Femur (tissue), 1 donor: Measurements from ENCODE around the gene E2F2.
"Not testable (repeated sequence)": the region's sequence is repeated elsewhere in the genome, so short reads cannot be mapped to it uniquely, and the experiment has no call there.

Experiments used
- DNase-seq: peaks from one replicate; pipeline ENCODE4 v3.0.0-alpha.2; 2017

Gene E2F2

DNA sequence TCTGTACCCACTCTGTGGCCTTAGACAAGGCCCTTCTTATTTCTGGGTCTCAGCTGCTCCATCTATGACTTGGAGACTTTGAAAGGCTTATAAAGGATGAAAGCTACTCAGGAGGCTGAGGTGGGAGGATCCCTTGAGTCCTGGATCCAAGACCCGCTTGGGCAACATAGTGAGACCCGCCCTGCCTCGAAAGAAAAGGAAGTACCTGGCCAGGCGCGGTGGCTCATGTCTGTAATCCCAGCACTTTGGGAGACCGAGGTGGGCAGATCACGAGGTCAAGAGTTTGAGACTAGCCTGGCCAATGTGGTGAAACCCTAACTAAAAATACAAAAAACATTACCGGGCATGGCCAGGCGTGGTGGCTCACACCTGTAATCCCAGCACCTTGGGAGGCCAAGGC lies 14.8 kb upstream of the E2F2 start:
- DNase-seq, result no peak

DNA sequence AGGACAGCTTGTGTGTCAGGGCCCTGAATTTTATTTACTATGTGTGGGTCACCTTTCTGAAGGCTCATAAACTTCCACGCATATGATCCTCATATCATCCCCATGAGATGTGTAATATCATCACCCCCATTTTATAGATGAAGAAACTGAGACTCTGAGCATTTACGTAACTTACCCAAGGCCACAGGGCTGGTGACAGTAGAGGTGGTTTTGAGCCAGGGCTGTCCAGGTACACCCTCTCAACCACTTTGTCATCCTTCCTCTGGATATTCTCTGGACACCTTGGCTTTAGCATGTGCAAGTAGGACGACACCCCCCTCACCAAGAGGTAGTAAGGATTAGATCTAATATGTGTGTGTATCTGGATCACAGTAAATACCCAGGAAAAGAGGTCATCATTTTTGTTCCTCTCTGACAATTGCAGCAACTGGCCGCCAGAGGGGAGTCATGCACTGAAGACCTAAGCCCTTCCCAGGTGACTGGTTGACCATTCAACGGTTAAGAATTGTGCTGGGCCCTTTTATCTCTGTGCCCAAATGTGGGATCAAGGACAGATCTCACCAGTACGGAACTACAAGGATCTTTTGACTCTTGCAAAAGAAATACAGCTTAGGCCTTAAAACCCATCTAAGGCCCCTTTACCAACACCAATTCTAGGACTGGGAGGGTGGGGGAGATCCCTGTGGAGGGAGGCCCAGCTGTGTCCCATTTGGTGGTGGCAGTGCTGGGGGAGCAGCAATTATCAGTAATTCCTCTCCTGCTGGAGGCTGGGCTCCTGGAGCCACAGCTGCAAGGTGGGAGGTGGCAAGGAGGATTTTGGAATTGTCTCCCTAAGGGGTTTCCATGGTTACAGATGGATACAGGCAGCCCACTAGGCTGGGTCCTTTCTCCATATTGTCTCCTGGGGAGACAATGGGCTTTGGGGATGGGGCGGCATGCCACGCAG lies 13.7 kb upstream of the E2F2 start:
- peak; percentile 86 for DNase-seq

DNA sequence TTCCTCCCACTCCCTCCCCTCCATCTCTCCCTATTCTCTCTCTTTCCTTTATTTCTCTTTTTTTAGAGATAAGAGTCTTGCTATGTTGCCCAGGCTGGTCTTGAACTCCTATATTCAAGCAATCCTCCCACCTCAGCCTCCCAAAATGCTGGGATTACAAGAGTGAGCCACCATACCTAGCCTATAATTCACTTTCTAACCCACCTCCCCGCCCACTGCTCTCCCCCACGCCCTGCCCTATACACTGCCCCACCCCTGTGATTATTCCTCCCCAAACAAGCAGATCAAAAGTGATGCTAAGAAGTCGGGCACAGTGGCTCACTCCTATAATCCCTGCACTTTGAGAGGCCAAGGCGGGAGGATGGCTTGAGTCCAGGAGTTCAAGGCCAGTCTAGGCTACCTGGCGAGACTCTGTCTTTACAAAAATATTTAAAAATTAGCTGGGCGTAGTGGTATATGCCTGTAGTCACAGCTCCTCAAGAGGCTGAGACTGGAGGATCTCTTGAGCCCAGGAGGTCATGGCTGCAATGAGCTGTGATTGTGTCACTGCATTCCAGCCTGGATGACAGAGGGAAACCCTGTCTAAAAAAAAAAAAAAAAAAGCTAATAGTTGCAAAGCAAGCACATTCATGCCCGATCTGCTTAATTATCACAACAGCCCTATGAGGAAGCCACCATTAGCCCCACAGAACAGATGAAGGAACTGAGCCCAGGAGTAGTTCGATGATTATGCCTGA lies 12.8 kb upstream of the E2F2 start:
- no peak for DNase-seq

DNA sequence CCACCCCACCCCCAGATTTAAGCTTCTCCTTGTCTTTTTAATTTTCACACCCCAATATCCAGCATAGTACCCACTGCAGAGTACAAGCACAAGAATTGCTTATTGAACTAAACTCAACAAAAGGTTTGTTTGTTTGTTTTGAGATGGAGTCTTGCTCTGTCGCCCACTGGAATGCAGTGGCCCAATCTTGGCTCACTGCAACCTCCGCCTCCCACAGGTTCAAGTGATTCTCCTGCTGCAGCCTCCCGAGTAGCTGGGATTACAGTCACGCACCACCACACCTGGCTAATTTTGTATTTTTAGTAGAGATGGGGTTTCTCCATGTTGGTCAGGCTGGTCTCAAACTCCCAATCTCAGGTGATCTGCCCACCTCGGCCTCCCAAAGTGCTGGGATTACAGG lies 11.9 kb upstream of the E2F2 start:
- not testable (repeated sequence) for DNase-seq

DNA sequence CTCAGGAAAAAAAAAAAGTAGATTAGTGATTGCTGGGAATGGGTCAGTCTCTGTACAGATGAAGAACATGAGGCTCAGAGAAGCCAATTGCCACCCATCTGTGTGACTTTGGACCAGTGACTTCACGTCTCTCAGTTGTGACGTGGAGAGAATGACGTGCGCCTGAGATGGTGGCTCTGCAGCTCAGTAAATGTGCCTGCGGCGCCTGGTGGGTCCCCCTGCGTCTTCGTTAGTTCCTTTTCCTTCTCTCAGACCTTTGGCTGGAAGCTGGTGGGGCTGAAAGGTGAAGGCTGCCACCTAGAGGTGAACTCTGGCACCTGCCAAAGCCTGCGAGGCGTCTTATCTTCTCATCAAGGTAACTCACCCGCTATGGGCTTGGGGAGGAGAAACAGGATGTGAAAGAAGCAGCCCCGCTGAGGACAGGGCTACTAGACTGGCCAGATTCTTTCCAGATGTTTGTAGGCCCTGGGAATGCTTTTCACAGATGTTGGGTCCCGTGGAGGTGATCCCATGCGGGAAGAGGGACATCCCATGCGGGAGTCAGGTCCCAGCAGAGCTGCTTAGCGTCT lies 8.7 kb upstream of the E2F2 start:
- peak; percentile 92 for DNase-seq

DNA sequence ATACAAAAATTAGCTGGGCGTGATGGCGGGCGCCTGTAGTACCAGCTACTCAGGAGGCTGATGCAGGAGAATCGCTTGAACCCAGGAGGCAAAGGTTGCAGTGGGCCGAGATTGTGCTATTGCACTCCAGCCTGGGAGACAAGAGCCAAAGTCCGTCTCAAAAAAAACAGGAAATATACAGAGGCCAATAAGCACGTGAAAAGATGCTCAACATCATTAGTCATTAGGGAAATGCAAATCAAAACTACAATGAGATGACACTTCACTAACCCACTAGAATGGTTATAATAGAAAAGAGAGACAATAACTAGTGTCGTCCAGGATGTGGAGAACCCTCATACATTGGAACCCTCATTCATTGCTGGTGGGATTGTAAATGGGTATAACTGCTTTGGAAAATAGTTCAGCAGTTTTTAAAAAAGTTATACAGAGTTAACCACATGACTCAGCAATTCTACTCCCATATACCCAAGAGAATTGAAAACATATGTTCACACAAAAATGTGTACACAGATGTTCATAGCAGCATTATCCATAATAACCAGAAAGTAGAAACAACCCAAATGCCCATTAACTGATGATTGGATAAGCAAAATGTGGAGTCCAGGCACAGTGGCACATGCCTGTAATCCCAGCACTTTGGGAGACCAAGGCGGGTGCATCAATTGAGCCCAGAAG lies 6.4 kb upstream of the E2F2 start:
- DNase-seq, result no peak

DNA sequence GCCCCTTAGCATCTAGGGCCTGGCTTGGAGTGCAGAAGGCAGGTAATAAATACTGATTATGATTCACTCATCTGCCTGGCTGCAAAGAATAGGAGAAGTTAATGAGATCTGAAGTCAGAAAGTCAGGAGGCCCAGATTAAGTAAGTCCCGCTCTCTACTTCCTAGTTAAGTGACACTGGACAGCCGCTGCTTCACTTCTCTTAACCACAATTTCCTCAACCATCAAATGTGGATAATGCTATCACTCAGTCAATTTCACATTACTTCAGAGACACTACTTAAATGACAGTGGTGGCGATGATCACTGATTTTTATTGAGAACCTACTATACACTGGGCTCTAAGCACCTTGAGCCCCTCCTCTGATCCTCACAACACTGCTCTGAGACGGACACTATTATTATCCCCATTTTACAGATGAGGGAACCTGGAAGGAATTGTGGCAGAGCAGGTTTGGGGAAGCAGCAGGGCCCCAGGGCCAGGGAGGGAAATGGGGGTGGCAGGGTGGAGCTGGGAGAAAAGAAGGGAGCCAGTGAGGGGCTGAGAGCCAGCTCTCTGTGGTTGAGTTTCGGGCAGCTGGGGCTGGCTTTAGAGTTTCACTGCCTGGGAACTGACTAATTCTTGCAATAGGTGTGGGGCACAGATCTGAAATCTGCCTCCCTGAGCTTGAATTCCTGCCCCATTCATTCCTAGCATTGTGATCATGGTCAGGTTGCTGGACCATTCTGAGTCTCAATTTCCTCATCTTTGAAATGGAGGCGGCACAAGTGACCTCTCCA lies 2.4 kb upstream of the E2F2 start:
- DNase-seq, result no peak

DNA sequence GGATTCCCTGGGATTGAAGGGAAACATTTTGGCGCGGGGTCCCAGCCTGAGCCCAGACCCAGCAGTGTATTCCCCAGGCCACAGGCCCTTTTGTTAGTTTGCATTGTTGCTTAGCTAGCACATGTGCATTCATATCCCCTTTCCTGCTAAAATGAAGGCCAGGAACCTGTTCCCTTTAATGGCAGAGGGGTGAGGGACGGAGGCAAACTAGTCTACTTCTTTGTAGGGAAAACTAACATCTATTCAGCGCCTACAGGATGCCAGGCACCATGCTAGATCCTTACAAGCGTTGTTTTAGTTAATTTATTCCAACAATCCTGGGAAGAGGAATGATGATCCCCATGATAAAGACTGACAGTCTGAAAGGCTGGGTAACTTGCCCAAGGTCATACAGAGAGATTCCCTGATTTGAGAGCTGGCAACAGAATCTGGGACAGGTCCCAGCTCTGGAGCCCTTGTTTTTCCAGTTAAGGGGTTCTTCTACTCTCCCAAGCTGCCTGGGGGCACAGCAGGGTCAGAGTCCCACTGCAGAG lies 595 bp upstream of the E2F2 start:
- DNase-seq, result no peak

DNA sequence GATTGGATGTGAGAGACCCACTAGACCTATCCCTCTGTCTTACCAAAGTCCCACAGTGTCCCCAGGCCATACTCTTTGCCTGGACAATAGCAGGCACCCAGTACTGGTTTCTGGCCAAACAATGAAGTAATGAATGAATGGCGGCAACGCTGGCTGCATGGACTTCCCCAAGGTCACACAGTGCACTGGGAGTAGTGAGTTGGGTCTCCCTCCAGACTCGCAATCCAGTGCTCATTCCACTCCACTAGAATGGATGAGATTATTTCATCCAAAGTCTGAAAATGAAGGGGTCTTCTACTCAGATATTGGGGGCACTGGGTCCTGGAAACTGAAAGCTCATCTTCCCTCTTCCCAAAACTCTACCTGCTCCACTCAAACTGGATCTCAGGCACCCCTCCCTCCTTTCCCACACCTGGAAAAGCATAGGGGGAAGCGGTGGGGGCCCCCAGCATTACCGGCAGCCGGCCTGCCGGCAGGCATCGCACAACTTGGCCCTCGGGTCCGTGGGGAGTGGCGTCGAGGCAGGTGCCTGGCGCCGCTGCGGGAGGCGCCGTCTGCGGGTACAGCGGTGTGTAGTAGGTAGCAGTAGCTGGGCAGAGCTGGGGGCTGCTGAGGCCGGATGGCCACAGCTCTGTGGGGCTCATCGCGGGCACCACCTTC lies 816 bp downstream of the E2F2 start:
- no peak for DNase-seq

DNA sequence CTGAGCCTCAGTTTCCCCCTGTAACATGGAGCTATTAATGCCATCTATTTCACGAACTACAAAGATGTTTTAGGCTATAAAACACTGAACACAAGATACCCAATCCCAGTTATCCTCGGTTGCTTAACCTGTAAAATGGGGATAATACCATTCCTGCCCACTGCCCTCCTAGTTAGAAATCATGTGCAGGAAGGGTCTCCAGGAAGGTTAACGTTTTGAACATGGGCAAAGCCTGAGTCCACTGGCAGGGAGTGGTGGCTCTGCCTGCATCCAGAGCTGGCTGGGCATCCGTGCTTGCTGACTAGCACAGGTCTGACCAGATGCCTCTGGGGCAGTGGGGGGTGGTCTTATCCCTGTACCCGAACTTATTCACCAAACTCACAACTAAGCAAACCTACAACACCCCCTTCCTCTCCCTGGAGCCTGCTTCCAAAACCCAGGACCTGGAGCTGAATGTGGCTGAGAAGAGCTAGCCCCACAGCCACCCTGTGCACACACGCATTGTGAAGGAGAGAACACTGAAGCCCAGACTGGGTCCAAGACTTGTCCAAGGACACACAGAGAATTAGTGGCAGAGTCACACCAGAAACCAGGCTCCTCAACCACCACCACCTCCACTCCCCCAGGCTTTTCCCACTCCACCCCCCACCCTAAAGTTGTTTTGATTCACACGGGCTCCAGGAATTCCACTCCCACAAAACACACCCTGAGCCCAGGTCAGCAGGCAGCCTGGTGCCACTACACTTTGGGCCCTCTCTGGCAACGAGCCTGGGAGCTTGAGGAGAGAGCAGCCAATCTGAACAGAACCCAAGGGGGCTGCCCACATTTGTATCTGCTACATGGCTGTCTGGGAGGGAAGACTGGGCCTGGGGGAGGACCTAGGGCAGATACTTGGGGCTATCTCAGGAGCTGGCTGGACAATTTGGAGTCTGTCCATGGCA lies 1.6 kb downstream of the E2F2 start:
- no peak for DNase-seq

DNA sequence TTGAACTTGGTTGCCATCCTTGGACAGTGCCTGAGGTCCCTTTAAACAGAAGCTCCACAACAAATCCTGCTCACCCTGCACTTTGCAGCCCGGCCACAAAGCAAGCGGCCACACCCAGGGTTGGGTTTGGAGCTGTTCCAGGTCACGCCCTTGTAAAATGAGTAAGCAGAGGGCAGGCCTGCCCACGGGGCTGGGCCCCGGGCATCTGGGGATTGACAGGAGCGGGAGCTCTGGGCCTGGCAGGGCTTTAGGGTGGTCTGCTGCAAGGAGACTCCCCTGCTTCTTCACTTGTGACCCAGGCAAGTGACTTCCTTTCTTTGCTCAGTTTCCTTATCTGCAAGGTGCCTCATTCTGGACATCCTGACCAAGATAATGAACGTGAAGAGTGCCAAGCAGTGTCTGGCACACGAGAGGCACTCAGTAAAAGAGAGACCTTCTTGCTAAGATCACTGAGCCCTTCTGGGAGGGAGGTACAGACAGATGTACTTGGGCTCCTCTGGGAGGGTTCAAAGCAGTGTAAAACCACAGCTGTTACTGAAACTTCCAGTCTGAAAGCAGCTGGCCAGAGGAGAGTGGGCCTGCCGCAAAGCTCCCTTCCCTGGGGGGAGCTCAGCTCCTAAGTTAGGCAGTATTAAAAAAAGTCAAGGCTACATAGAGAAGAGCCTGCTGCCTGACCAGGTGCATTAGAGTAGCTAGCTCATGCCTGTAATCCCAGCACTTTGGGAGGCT lies 2.6 kb downstream of the E2F2 start:
- peak; percentile 92 for DNase-seq

DNA sequence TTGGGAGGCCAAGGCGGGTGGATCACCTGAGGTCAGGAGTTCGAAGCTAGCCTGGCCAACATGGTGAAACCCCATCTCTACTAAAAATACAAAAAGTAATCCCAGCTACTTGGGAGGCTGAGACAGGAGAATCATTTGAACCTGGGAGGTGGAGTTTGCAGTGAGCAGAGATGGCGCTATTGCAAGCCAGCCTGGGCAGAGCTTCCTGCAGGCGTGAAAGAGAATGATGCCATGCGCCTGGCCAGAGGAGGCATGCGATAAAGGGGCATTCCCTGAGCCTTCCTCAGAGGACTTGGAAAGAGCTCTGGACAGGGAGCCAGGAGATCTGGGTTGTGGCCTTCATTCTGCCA lies 3.2 kb downstream of the E2F2 start:
- no peak for DNase-seq

DNA sequence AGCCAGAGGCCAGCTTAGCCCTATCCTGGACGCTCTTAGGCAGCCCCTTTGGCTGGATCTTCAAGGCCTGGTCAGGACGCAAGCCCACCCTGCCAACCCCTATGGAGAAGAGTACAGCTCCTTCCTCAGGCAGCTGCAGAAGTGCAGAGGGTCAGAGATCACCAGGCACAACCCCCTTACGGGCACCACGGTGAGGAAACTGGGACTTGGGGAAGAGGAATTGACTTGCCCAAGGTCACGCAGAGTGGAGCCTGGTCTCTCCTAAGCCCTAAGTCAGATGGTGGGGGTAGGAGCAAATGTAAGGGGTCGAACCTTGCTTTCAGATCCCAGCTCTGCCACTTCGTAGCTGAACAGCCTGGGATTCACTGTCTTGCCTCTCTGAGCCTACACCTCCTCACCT lies 3.7 kb downstream of the E2F2 start:
- no peak for DNase-seq

DNA sequence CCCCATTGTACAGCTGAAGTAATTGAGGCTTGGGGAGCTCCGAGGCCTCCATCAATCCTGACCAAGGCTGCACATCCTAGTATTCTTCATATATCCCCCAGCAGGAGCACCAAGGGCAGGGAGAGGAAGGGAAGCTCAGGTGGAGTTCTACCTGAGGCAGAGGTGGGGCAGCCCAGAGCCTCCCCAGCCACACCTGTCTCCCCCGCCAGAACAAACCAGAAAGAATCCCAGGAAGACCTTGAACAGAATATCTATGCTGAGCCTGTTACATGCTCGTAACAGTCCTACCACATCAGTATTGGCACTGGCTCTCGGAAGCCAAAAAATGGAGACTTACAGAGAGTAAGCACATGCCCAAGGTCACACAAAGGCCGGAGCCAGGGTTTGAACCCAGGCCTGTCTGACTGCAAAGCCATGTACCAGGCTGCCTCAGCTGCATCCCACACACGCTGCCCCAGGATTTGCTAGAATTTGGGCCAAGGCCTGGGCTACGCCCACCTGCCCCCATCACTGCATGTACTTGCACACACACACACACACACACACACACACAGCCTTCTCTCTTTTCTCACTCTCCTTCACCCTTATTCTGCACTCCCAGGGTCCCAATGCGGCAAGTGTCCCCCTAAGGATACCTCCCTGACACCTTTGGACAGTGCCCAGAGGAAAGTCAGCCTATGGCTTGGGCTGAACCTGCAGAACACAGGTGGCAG lies 4.5 kb downstream of the E2F2 start:
- no peak for DNase-seq

DNA sequence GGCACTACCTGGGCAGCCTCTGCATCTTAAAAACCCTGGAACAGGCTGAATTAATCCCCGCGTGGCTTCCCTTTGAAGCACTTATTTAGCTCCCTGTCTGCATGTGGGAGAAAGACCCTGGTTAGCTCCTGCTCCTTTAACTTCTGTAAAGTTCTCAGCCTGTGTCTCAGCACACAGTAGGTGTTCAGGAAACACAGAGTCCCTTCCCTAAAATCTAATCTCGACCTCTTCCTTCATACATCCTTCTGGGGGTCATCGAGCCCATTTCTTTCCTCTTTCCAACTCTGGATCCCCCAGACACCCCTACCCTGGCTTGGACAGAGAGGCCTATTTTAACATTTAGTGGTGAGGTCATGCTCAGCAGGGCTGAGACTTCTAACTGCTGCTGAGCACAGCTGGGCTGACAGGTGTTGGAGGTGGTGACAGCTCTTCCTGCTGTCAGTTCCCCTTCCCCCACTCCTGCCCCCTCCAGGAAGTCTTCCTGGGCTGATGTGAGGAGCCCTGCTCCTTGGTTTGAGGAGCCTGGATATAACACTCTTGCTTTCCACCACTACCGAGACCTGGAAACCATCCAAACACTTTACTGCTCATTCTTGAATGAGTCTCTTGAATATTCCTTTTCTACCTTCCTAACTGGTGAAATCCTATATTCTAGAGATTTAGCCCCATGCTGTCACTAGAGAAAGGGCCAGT lies 5.3 kb downstream of the E2F2 start:
- DNase-seq, result no peak

DNA sequence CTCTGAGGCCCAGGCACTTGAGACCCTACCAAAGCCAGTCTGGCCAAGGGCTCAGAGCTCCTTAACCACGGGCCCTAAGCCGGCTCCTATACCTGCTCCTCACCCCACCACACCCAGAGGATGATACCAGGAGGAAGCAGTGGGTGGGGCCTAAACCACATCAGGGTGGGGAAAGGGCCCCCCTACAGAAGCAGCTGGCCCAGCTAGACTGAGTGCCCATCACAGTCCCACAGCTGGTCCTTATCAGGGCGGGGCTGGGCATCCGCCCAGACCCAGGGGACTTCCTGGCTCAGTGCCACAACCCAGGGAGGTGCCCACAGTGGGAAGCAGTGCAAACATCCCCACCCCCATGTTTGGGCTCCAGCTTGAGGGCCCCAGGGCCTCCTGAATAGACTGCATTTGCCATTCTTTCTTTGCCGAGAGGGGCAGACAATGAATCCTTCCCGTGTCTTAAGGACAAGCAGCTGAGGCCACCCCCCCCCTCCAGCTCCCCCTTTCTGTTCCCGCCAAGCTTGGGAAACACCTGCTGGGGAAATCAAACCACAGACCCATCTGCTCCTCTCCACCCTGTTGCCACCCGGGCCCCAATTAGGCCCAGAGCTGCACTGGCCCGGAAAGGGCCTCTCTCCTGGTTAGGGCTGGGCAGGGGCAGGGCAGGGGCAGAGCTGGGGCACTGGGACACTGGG lies 6.2 kb downstream of the E2F2 start:
- DNase-seq, result peak; percentile 80

DNA sequence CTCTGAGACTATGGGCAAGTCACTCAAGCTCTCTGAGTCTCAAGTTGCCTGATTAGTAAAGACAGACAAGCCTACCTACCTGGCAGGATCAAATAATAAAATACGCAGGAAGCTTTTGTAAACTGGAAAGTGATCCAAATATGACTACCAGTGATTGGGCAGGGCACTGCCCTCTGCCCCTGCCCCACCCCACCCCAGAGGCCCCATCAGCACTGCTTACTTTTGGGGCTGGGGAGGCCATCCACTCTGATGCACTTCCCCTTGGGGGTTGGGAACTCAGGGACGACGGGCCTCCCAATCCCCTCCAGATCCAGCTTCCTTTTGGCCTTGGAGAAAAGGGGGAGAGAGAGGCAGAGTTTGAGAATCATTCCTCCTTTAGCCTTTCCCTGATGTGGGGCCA lies 6.9 kb downstream of the E2F2 start:
- DNase-seq, result no peak
